HepG2 (cell line): Measurements from ENCODE around the gene PDK1. TPM values are rescaled to one million over a fixed set of nuclear protein-coding genes. Genes with fewer than 3 reads are reported as not detected.

Source experiments
- ATAC-seq: fragments of 200-7000 bp; cut with Tn5 transposase; 3 replicates; pipeline ENCODE4 v1.9.1; 2020; ENCODE audit warnings: mild to moderate bottlenecking, moderate library complexity
- BruUV-seq: library from RNA; stranded (reverse); fragments of 400-500 nt; replicated peaks from 2 replicates; lab custom pipeline; 2021; lab: Mats Ljungman, UMichigan
- CTCF ChIA-PET: fragments of 300-600 bp; formaldehyde crosslinking; extraction: SDS; loops from one replicate; lab custom pipeline; 2021; ENCODE audit warnings: low total read pairs, inconsistent platforms, low intra/inter-chr PET ratio; lab: Yijun Ruan, JAX
- POLR2A ChIA-PET: fragments of 350-600 bp; sonication (Branson Sonifier 250); formaldehyde crosslinking; loops from one replicate; lab custom pipeline; 2020; ENCODE audit warnings: antibody characterized with exemption, inconsistent platforms; lab: Yijun Ruan, JAX
- DNase-seq: peaks from one replicate; pipeline ENCODE4 v3.0.0-alpha.2; 2015; ENCODE audit warnings: low spot score
- FAIRE-seq: peaks from 3 replicates; lab custom pipeline; 2011; peaks lifted over from hg19 to GRCh38; lab: Jason Lieb, UNC
- H2AFZ ChIP-seq: one replicate; pipeline ENCODE4 v1.6.1; 2011; ENCODE audit warnings: low read length, inconsistent platforms
- H3K27ac ChIP-seq: fragments of 300-600 bp; 3 replicates; pipeline ENCODE4 v1.8.0; 2011; ENCODE audit warnings: mixed run types, mild to moderate bottlenecking, mixed read lengths, low read length, inconsistent platforms; ENCODE audit not compliant: insufficient read depth; ENCODE audit errors: extremely low read length
- H3K27me3 ChIP-seq, 2 experiments: fragments of 200-600 bp in 1 of 2; 2 replicates in 1 of 2; 3 replicates in 1 of 2; pipeline versions ENCODE4 v1.6.0 to v1.8.0; 2011; ENCODE audit warnings: low read length in 2 of 2, mild to moderate bottlenecking in 2 of 2, moderate library complexity in 2 of 2, inconsistent platforms in 1 of 2; ENCODE audit not compliant: insufficient read depth in 2 of 2, control insufficient read depth in 1 of 2
- H3K36me3 ChIP-seq, 2 experiments: fragments of 200-600 bp in 1 of 2; replicated peaks in 1 of 2; 2 replicates in 1 of 2; 3 replicates in 1 of 2; pipeline versions ENCODE4 v1.5.1 to v1.8.0; 2011; ENCODE audit warnings: low read length in 2 of 2, inconsistent platforms in 1 of 2; ENCODE audit not compliant: insufficient read depth in 2 of 2, control insufficient read depth in 1 of 2
- H3K4me1 ChIP-seq: 2 replicates; pipeline ENCODE4 v1.5.1; 2012; ENCODE audit warnings: low read length, inconsistent platforms; ENCODE audit not compliant: insufficient read depth
- H3K4me2 ChIP-seq: 2 replicates; pipeline ENCODE4 v1.6.0; 2011; ENCODE audit warnings: low read depth, low read length, inconsistent platforms
- H3K4me3 ChIP-seq, 3 experiments: fragments of 200-600 bp in 1 of 3; sonication (generic), shearing (Covaris generic) in 1 of 3; replicated peaks in 1 of 3; 2 replicates each; pipeline ENCODE4 v1.5.1; 2011 to 2016; ENCODE audit warnings: low read length in 3 of 3, inconsistent platforms in 2 of 3, low read depth in 2 of 3, mild to moderate bottlenecking in 2 of 3, control low read depth in 1 of 3, mixed read lengths in 1 of 3; ENCODE audit not compliant: insufficient read depth in 1 of 3
- H3K79me2 ChIP-seq: one replicate; pipeline ENCODE4 v1.6.1; 2011; ENCODE audit warnings: low read length, inconsistent platforms; ENCODE audit not compliant: insufficient read depth
- H3K9ac ChIP-seq: 2 replicates; pipeline ENCODE4 v1.6.0; 2011; ENCODE audit warnings: mild to moderate bottlenecking, low read depth, low read length, inconsistent platforms; ENCODE audit not compliant: insufficient read depth
- H3K9me3 ChIP-seq: 2 replicates; pipeline ENCODE4 v1.5.1; 2012; ENCODE audit warnings: mild to moderate bottlenecking, low read length
- H4K20me1 ChIP-seq: 2 replicates; pipeline ENCODE4 v1.6.0; 2011; ENCODE audit warnings: inconsistent platforms, mild to moderate bottlenecking, low read length, moderate library complexity; ENCODE audit not compliant: insufficient read depth
- JUND ChIP-seq: sonication (generic); formaldehyde crosslinking; IDR thresholded peaks from 2 replicates; pipeline ENCODE4 v1.8.0; 2022; ENCODE audit warnings: mild to moderate bottlenecking, missing genetic modification reagents
- KAT8 ChIP-seq: IDR thresholded peaks from 2 replicates; pipeline ENCODE4 v1.6.1; 2016; ENCODE audit warnings: missing genetic modification reagents, missing compliant biosample characterization
- TCF12 ChIP-seq, 2 experiments: fragments of 450-650 bp in 1 of 2; sonication (generic) in 1 of 2; formaldehyde crosslinking in 1 of 2; IDR thresholded peaks; 2 replicates each; pipeline versions ENCODE4 v1.6.1 to v1.8.0; 2017 to 2022; ENCODE audit warnings: antibody characterized with exemption in 1 of 2, mild to moderate bottlenecking in 1 of 2, missing genetic modification reagents in 1 of 2, moderate library complexity in 1 of 2
- ZBTB3 ChIP-seq: sonication (generic); formaldehyde crosslinking; IDR thresholded peaks from 2 replicates; pipeline ENCODE4 v1.4.0; 2020; ENCODE audit warnings: low read depth, mild to moderate bottlenecking, moderate library complexity, missing genetic modification reagents, borderline replicate concordance
- ZNF263 ChIP-seq: sonication (generic); formaldehyde crosslinking; IDR thresholded peaks from 2 replicates; pipeline ENCODE4 v1.4.0; 2020; ENCODE audit warnings: missing genetic modification reagents
- WGBS: methylation state at CpG from one replicate; pipeline ENCODE4 v1.1.6; 2017; ENCODE audit warnings: low lambda C conversion rate; 5-methylcytosine and 5-hydroxymethylcytosine counted together
- in situ Hi-C: cut with HindIII; loops from 2 replicates; pipeline ENCODE4 v1.10.0; 2017; ENCODE audit warnings: low pct_unique_long_range_greater_than_20kb; ENCODE audit not compliant: extremely low pct_ligation_motif_present
- intact Hi-C: fragments of 100-400 bp; cut with micrococcal nuclease; formaldehyde crosslinking; loops from one replicate; pipeline ENCODE4 v1.10.0; 2022; ENCODE audit not compliant: unreplicated experiment
- polyA plus RNA-seq, 8 experiments: library from polyadenylated mRNA; depleted of rRNA in 3 of 8; stranded (reverse) in 7 of 8; unstranded in 1 of 8; fragments of >200 nt; fragmentation: Illumina TruSeq in 4 of 8; extraction: Trizol in 4 of 8; gene quantifications; 2 replicates each; pipeline versions ENCODE4 v1.2.1 to v1.2.3, GENCODE V29; 2011 to 2016; ENCODE audit warnings: low read depth in 4 of 8, missing spikeins in 1 of 8, mixed read lengths in 1 of 8; ENCODE audit not compliant: insufficient read depth in 1 of 8
- total RNA-seq, 5 experiments: library from RNA; depleted of rRNA; stranded (reverse); fragments of >200 nt; fragmentation: Illumina TruSeq; extraction: Trizol; gene quantifications; 2 replicates each; pipeline ENCODE4 v1.2.3, GENCODE V29; 2016; ENCODE audit warnings: low read depth in 1 of 5
- TF ChIP-seq, protein P1 (sequence below): sonication (generic); formaldehyde crosslinking; IDR thresholded peaks from 2 replicates; pipeline ENCODE4 v1.4.0; 2020; ENCODE audit warnings: mild to moderate bottlenecking, missing genetic modification reagents
- TF ChIP-seq, protein P2 (sequence below): sonication (generic); formaldehyde crosslinking; IDR thresholded peaks from 2 replicates; pipeline ENCODE4 v1.4.0; 2020; ENCODE audit warnings: missing genetic modification reagents, mild to moderate bottlenecking, borderline replicate concordance
- TF ChIP-seq, protein P3 (sequence below): sonication (generic); formaldehyde crosslinking; IDR thresholded peaks from 2 replicates; pipeline ENCODE4 v1.5.0; 2020; ENCODE audit warnings: missing genetic modification reagents

The PDK1 gene
- total and polyA plus RNA-seq, 2 of the 13 experiments (the other 11 are each of a cell fraction or from before 2014, with no cell fraction given): 11.9 to 96.9 TPM

DNA sequence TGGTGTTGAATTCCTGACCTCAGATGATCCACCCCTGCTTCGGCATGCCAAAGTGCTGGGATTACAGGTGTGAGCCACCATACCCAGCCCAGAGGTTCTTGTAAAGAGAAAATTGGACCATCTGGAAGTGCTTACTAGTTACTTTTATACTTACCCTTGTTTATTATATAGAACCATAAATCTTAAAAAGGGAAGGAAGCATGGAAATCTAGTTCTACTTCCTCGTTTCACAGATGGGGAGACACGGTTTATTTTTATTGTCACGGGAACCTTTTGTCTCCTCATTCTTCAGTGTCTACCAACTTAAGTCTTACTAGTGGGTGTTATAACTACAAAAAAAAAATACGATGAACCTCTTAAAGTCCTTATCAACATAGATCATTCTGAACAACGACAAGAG, 45.8 kb upstream of the PDK1 start:
- no TSS peak for BruUV-seq
- no peak for ATAC-seq
- DNase-seq: no peak

More for the DNA sequence above, 45.8 kb upstream of the PDK1 start:
- WGBS: 77% methylated on average over 6 of the region's 6 CpGs
- H3K4me2 ChIP-seq: no peak overlapping the region
- H3K27ac ChIP-seq: no peak overlapping the region
- intact Hi-C loops: no loop called here
- peaks cover 0 to 4% of the 10 kb centered on the region in 2 experiments; a peak in 2 of 5 replicates for H3K36me3 ChIP-seq
- CTCF ChIA-PET: no interaction called here
- H3K4me3 ChIP-seq: no peak overlapping the region
- no peak overlapping the region for H2AFZ ChIP-seq
- TF ChIP-seq KAT8: no peak
- no peak for TF ChIP-seq TCF12 (IDR thresholded peaks at IDR 0.05)
- TF ChIP-seq TCF12 (CRISPR knock-in tag; IDR thresholded peaks at IDR 0.05): no peak
- TF ChIP-seq, protein P1, sequence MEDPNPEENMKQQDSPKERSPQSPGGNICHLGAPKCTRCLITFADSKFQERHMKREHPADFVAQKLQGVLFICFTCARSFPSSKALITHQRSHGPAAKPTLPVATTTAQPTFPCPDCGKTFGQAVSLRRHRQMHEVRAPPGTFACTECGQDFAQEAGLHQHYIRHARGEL (CRISPR knock-in tag): no peak
- TF ChIP-seq, protein P2, sequence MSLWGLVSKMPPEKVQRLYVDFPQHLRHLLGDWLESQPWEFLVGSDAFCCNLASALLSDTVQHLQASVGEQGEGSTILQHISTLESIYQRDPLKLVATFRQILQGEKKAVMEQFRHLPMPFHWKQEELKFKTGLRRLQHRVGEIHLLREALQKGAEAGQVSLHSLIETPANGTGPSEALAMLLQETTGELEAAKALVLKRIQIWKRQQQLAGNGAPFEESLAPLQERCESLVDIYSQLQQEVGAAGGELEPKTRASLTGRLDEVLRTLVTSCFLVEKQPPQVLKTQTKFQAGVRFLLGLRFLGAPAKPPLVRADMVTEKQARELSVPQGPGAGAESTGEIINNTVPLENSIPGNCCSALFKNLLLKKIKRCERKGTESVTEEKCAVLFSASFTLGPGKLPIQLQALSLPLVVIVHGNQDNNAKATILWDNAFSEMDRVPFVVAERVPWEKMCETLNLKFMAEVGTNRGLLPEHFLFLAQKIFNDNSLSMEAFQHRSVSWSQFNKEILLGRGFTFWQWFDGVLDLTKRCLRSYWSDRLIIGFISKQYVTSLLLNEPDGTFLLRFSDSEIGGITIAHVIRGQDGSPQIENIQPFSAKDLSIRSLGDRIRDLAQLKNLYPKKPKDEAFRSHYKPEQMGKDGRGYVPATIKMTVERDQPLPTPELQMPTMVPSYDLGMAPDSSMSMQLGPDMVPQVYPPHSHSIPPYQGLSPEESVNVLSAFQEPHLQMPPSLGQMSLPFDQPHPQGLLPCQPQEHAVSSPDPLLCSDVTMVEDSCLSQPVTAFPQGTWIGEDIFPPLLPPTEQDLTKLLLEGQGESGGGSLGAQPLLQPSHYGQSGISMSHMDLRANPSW: no peak
- no peak for TF ChIP-seq JUND (CRISPR knock-in tag)
- TF ChIP-seq ZBTB3 (CRISPR knock-in tag): no peak
- TF ChIP-seq, protein P3, sequence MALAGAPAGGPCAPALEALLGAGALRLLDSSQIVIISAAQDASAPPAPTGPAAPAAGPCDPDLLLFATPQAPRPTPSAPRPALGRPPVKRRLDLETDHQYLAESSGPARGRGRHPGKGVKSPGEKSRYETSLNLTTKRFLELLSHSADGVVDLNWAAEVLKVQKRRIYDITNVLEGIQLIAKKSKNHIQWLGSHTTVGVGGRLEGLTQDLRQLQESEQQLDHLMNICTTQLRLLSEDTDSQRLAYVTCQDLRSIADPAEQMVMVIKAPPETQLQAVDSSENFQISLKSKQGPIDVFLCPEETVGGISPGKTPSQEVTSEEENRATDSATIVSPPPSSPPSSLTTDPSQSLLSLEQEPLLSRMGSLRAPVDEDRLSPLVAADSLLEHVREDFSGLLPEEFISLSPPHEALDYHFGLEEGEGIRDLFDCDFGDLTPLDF (CRISPR knock-in tag): no peak
- no peak for TF ChIP-seq ZNF263 (CRISPR knock-in tag)
- H4K20me1 ChIP-seq: no peaks in the 10 kb centered on the region
- no peaks in the 10 kb centered on the region for H3K4me1 ChIP-seq
- FAIRE-seq: no peak
- H3K27me3 ChIP-seq: no peaks in the 10 kb centered on the region; a peak in 1 of 5 replicates
- H3K9ac ChIP-seq: no peak overlapping the region
- H3K9me3 ChIP-seq: peaks cover 32% of the 10 kb centered on the region
- POLR2A ChIA-PET: no interaction called here
- no peaks in the 10 kb centered on the region for H3K79me2 ChIP-seq
- in situ Hi-C loops: no loop called here
